Activated gamma-delta T cell treated with anti-CD3 and anti-CD28 coated beads, Interleukin-2, amount 50 U/mL, for 16 hours (primary cell): ENCODE data around the gene USO1.
A peak's percentile ranks its signal among the peaks of the same experiment; 100 is the strongest.
"Not testable (repeated sequence)": the region's sequence is repeated elsewhere in the genome, so short reads cannot be mapped to it uniquely, and the experiment has no call there.

Experiments
- DNase-seq: peaks from one replicate; pipeline ENCODE4 v3.0.0-alpha.2; 2020; ENCODE audit warnings: low read depth

The USO1 gene, protein sequence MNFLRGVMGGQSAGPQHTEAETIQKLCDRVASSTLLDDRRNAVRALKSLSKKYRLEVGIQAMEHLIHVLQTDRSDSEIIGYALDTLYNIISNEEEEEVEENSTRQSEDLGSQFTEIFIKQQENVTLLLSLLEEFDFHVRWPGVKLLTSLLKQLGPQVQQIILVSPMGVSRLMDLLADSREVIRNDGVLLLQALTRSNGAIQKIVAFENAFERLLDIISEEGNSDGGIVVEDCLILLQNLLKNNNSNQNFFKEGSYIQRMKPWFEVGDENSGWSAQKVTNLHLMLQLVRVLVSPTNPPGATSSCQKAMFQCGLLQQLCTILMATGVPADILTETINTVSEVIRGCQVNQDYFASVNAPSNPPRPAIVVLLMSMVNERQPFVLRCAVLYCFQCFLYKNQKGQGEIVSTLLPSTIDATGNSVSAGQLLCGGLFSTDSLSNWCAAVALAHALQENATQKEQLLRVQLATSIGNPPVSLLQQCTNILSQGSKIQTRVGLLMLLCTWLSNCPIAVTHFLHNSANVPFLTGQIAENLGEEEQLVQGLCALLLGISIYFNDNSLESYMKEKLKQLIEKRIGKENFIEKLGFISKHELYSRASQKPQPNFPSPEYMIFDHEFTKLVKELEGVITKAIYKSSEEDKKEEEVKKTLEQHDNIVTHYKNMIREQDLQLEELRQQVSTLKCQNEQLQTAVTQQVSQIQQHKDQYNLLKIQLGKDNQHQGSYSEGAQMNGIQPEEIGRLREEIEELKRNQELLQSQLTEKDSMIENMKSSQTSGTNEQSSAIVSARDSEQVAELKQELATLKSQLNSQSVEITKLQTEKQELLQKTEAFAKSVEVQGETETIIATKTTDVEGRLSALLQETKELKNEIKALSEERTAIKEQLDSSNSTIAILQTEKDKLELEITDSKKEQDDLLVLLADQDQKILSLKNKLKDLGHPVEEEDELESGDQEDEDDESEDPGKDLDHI

DNA sequence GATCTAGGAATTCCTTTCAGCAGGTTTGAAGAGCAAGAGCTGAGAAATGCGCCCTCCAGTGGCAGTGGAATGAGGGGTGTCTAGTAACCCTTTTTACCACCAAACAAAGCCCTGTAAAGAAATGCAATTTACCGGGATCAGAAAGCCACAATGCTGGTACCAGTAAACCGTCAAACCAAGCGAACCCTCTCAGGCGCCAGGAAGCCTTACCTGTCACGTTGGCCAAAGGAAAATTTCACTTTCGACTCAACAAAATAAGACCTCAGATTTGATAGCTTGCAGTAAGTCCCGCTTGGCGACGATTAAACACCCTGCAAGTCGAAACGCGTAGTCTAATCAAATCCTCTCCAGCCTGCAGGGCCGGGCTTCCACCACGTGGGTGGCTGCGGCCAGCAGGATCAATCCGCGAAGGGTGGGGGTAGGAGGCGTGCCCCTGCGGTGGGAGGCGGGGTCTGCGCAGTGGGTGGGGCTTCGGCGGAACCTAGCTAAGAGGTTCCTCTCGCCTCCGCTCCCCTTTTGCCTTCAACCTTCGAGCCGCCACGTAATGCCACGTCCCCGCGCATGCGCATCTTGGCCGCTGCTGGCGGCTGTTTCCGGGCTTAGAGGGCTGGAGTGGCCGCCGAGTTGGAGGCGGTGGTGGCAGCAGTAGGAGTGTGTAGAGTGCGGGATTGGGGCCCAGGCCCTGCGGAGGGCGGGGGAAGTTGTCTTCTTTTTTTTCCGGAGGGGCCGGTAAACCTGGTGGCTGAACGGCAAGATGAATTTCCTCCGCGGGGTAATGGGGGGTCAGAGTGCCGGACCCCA, at the start of gene USO1:
TSS of gene USO1 (plus strand) at position 512 of the 801 bp plus-strand sequence. CDS start at position 755, 243 bp downstream.
- peak; percentile 99 for DNase-seq

DNA sequence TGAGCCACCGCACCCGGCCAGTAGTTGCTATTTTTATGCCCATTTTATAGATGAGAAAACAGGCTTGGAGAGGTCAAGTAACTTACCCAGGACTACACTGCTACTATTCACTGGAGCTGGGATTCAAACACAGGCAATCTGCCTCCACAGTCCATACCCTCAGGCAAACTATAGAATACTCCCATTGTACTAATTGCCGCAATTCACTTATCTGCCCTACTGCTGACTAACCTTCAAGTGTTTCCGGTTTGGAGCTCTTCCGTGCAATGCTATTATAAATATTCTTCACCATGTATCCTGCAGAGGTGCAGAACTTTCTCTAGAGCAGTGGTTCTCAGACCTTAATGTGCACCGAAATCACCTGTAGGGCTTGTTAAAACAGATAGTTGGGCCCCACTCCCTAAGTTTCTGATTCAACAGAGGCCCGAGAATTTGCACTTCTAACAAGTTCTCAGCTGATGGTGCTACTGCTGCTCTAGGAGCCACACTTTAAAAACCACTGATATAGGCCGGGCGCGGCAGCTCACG, 49.3 kb upstream of the USO1 start:
- DNase-seq, result no peak

DNA sequence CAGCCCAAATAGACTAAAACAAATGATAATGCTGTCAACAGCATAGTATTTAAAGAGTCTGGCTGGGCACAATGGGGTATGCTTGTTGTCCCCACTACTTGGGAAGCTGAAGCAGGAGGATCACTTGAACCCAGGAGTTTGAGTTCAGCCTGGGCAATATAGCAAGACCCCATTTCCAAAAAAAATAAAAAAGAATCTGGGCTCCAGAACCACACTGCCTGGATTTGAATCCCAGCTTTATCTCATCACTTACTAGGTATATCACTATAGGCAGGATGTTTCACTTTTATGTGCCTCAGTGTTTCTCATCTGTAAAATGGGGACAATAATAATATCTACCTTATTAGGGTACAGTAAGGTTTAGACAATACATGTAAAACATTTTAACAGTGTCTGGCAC, 45.9 kb upstream of the USO1 start:
- DNase-seq, result no peak

DNA sequence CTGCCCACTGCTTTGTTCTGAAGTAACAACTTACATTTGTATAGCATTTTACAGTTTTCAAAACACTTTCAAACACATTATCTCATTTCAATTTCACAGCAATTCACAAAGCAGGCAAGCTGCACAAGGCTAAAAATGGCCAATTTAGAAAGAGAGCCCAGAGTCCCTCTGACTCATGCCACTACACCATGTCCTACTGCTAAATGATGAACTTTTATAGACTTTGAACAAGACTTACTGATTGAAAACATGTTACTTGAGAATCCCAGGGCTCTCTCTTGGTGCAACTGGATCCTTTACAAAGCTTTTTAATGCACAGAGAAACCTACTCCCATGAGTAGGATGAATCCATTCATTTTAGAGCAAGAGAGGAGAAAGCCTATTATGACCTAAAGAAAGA, 45.4 kb upstream of the USO1 start:
- DNase-seq, result no peak

DNA sequence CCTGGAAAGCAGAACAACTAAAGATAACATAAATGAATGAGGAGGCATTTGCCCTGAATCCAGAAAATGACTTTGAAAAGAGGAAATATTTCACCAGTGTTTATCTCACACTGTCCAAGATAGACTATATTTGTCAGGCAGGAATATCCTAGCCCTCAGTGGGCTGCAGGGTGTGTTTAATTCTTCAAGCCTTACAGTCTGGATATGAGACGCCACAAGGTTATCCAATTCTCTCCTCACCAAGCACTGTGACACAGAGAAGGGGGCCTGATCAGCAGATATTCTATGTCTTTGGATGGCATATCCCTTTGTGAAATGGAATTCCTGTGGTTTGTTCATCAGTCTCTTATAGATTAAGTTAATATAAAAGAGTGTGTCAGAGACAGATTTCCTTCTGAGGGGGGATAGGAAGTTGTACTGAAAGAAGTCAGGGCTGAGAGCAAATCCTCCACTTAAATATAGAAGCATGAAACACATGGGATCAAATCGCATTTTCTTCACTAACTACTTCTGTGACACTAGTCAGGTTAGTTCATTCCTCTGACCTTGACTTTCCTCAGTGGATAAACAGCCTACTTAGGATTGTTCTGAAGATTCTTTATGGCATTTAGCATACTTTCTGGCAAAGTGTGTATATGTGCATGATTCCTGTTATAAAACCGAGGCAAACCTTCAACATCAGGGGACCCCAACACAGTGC, 44.4 kb upstream of the USO1 start:
- DNase-seq, result no peak

DNA sequence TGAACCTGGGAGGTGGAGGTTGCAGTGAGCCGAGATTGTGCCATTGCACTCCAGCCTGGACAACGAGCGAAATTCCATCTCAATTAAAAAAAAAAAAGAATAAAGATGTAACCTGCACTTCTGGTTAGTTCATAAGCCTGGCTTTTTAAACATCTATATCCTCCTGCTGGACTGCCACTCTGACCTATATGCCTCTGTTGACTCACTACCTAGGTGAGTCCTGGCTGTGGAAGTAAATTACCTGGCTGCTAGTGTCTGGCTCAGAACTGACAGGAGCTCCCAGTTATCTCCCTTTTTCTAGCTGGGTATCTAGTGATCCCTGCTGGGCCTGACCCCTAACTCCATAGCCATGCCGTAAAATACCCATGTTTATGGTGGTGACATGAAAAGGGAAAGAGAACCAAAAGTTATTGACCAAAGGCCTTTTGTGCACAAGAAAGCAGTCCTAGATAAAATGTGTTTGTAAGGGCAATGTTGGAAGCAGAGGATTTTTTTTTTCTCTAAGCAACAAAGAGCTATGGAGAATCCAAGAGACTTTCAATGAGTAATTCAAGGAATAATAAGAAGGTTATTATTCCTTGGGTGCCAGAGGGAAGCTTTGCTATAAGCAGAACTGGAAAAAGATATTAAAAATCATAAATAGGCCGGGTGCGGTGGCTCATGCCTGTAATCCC, 40.8 kb upstream of the USO1 start:
- no peak for DNase-seq

DNA sequence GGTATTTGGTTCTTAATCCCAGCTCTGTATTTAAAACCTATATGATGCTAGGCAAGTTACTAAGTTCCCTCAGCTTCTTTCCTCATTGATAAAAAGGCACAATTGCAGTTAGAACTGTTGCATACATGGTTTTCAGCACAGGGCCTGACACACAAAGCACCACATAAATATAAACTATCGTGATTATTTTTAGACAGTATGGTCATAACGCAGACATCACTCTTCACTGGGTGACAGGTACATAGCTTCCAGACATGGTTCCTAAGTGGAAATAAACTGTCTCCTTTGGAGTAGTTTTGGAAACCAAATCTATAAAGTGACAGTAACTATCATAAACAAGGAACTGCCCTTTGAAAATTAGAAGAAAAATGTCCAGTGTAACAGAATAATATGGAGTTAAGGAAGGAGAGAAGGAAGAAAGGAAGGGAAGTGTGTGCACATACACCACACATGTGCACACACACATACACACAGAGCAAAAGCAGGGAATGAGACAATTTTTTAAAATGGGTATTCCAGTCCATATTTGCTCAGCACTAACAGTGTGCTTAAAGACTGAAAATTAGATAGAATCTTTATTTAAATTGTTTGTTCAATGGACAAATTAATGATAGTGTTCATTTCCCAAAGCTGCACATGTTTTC, 38.7 kb upstream of the USO1 start:
- DNase-seq, result no peak

DNA sequence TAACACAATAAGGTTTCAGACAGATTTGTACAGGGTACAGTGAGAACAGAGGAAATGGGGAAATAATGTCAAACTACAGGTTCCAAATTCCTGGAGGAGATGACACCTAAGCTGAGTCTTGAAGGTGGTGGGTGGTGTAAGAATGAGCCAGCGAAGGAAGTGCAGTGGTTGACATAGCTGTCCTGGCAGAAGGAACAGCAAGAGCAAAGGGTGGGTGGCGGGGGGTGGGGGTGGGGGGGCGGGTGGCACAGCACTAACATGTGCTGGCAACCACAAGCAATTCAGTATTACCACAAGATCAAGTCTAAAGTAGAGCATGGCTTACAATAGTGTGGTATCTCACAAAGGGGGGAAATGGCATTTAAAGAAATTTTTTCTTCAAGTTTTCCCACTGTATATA, 38.0 kb upstream of the USO1 start:
- peak; percentile 34 for DNase-seq

DNA sequence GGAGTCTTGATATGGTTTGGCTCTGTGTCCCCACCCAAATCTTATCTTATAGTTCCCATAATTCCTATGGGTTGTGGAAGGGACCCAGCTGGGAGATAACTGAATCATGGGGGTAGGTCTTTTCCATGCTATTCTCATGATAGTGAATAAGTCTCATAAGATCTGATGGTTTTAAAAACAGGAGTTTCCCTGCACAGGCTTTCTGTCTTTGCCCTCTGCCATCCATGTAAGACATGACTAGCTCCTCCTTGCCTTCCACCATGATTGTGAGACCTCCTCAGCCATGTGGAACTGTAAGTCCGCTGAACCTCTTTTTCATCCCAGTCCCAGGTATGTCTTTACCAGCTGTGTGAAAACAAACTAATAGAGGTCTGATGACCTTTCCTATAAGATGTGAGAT, 37.3 kb upstream of the USO1 start:
- not testable (repeated sequence) for DNase-seq

DNA sequence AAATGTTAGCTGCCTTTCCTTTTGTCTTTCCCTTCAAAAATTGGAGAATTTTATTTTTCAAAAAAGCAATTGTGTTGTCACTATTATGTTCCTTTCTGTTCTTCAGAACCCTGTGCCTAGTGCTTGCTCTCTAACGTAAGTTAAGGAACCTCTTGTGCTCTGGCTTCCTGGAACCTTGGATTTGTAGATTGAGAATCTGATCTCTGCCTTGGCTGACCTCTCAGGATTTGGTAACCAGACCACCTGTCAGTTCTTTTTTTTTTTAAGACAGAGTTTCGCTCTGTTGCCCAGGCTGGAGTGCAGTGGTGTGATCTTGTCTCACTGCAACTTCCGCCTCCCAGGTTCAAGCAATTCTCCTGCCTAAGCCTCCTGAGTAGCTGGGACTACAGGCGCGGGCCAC, 32.3 kb upstream of the USO1 start:
- DNase-seq, result not testable (repeated sequence)

DNA sequence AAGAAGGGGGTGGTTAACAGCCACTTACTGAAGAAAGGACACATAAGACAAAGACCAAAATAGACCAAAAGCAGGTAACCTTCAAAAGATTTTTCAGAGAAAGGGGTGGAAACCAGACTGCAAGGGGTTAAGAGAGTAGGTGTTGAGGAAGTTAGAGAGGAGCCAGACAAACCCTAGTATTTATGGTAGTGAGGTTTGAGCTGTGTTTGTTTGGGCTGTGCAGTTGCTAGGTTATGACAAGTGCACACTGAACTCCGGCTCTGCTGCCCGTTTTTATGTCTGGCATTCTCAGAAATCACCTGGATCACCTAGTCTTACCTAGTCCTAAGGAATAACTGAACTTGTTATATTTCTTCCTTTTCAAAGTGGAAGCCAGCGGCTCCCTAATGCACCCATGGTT, 28.3 kb upstream of the USO1 start:
- no peak for DNase-seq

DNA sequence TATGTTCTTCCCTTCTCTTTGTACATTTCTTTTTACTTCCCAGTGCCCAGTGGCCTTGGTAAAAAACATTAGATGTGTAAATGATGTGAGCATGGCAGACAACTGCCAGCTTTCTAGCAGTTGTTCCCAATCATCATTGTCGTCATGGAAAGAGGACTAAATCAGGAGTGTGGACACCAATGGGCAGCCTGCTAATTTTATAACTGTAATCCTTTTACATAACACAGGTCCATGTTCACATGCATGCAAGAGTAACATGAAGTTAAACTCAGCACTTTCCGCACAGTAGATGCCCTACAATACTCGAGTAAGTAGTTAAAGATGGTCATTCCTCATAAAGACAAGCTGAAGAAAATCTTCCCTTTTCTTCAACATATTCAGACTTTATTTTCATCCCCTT, 27.8 kb upstream of the USO1 start:
- DNase-seq, result no peak

DNA sequence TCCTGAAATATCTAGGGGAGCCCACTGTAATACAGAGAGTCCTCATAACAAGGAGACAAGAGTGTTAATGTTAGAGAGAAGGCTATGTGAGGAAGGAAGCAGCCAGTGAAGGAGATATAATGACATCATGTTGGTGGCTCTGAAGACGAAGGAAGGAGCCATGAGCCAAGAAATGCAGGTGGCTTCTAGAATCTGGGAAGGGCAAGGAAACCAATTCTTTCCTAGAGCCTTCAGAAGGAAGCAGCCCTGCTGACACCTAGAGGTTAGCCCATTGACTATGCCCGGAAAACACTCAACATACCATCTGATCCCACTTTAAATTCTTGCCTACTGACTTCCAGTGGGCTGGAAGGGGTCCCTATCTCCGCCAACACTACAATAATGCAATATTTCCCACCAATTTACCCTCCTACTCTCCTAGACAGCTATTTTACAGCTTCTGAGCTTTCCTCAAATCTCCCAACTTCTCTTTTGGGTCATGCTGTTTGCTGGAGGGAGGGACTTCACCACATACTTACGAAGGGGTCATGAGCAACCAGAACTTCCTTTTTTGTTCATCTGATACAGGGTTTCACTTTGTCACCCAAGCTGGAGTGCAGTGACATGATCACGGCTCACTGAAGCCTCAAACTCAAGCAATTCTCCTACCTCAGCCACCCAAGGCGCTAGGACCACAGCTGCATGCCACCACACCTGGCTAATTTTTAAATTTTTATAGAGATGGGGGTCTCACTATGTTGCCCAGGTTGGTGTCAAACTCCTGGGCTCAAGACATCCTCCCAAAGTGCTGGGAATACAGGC, 26.0 kb upstream of the USO1 start:
- no peak for DNase-seq

DNA sequence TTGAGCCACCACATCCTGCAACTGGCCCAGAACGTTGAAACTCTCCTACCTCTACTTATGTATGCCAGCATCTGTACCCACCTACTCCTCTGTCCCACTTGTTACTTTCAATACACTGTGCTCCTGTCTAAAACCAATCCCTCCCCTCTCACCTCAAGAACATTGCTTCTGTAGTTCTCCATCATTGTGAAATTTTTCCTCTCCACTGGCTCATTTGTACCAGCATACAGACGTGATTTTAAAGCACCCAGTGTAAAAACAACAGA, 25.5 kb upstream of the USO1 start:
- DNase-seq, result no peak

DNA sequence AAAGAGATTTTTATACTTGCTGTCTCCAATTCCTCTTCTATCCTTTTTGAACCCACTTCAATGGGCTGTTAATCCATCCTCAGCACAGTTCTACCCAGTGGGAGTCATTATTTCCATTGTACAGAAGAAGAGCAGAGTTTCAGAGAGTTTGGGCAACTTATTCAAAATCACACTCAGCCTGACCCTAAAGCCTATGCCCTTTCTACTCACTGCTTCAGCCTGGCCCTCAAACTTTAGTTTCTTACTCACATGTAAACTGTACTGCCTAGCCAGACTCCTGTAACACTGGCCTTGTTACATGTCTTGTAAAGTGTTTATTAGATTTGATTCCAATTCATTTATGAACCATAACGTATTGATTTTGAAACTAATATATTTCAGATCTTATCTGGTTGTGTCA, 25.1 kb upstream of the USO1 start:
- DNase-seq, result no peak

DNA sequence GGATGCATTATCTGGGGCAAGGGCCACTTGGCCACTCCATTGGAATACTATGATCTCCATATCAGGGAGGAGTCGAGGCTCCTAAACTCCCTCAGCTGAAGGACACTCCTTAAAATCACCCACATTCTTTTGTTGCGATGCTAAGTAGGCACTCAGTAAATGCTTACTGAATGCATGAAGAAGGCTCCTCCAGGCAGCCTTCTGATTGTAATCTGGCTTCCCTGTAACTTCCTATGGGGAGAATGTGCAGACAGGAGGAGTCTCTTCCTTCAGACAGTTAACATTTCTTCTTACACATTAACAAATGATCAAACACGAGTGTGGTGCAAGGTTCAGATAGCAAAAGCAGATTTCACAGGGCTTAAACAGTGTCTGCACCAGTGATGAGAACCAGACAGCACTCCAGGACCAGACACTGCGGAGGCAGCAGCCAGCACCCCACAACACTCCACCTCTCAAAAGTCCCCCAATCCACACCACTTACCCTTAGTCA, 21.4 kb upstream of the USO1 start:
- DNase-seq, result no peak

DNA sequence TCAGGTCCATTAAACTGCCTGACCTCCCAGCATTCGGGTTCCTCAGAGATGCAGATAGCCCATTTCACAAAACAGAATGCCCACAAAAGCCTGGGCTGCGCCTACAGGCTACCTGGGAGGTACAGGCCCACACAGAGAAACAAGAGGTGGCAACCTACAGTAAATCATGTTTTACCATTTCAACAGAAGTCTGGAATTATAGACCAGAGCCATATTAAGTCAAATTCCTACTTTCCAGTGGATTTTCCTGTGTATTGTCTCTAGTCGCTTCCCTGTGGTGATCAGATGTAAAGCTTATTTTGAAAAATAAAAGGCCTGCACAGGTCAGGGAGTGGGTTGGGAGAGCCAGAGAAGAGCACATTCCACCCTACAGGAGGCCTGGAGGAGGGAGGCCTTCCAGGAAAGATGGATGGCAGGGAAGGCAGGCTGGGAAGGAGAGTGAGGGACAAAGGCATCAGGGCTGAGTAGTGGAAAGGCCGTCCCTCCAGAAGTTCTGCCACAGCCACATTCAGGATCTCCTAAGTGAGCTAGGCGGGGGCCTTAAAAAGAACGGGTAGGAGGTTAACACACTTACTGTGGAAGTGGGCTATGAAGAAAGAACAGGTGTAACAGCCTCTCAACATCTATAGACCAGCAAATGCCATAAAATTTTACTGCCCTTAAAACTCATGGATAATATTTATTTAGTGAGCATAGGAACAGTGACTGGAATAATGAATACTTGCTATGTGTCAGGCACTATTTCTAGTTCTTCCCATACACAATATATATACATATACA, 19.0 kb upstream of the USO1 start:
- DNase-seq, result no peak

DNA sequence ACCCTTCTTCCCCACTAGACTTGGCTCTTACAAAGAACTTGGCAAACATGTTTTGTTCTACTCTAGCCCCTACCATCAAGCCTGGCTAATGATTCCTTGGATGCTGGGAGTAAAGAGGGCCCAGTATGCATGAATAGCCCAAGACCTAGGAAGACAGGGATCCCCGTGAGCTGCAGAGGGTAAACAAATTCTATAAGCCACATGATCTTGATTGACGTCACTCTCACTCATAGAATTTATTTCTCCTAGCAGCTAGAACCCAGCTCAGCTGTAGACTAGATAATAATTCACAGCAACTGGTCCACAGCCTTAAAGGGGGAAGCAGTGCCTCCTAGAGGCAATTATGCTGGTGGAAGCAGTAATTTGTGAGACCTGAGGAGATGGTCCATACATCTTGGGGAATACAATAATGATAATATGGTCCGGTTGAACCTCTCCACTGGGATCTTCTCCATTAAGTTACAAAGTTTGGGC, 16.1 kb upstream of the USO1 start:
- DNase-seq, result peak; percentile 22

DNA sequence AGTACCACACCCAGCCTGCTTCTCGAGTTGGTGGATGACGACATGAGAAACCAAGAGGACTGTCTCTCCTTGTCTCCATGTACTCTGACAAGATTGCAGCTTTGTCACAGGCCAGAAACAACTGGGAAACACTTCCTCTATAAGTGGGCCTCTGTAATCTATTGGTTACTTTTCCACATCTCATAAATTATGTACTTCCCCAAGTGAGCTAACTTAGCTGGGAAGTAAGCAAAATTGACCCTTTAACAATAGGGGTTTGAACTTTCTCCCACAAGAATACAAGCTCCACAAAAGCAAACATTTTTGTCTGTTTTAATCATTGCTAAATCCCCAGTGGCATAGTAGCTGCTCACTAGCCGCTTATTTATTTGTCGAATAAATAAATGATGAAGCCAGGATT, 14.1 kb upstream of the USO1 start:
- DNase-seq, result no peak
